GM18520 (cell line): Measurements from ENCODE around the gene SPNS3.

Experiments used
- ATAC-seq: cut with Tn5 transposase; IDR thresholded peaks from one replicate; pipeline ENCODE4 v1.9.1; 2021; ENCODE audit not compliant: unreplicated experiment

Gene SPNS3

DNA sequence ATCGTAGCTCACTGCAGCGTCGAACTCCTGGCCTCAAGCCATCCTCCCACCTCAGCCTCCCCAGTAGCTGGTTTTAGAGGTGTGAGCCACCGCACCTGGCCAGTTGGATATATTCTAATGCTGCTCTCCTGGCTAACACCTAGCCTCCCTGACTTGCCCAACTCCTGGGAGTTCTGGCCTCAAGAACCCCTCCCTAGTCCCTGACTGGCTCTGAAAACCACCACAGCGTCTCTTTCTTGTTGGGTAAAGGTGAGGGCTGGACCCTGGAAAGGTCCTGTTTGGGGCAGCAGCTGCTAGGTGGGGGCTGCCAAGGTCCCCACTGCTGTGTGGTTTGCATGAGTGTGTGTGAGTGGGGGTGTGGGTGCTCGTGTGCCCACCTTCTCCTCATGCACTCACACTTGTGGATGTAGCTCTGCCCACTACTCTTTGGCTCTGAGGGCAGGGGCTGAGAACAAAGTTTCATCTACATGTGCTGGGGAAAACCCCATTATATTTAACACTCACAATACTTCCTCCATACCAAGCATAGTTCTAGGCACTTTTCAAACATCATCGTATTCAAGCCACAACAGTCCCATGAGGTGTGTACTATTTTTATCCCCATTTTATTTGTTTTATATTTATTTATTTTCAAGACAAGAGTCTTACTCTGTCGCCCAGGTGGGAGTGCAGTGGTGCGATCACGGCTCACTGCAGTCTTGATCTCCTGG is 7.1 kb upstream of the SPNS3 start:
- ATAC-seq = no peak

- no peak for ATAC-seq
Measured at GRCh38 chr17:4427505-4427904, 6.2 kb upstream of the SPNS3 start.

GRCh38 chr17:4436381-4436780 is 2.6 kb downstream of the SPNS3 start:
- no peak for ATAC-seq

- no peak for ATAC-seq
Measured at GRCh38 chr17:4436846-4437245, 3.1 kb downstream of the SPNS3 start.

DNA sequence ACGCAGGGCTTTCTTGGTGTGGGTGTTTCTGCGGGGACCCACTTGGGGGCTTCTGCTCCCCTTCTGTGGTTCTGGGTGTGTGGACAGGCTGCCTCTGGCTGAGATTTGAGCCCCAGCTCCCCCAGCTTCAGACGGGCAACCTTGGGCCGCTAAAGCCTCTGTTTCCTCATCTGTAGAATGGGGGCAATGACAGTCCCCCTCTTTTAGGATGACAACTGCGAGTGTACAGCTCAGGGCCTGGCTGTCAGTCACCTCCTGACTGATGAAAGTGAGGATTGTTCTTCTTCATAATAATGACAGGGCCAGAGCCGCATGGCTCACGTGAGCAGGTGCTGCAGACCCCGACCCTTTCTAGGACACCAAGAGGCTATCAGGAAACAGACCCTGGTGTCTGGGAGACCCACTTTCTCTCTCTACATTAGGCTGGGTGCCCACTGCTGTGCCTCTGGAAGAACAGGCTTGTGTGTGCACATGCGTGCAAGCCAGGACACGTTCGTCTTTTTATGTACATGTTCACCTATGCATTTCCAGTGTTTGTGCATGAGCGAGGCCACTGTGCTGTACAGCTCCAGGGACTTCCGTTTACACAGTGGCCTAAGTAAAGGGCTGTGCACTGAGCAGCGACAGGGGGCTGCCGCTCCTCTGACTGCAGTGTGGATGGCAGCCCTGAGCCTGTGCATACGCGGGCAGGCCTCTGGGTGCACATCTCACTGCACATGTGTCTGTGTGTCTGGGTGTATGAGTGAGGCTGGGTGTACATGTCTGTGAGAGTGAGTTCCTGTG is 4.6 kb downstream of the SPNS3 start:
- ATAC-seq = no peak

DNA sequence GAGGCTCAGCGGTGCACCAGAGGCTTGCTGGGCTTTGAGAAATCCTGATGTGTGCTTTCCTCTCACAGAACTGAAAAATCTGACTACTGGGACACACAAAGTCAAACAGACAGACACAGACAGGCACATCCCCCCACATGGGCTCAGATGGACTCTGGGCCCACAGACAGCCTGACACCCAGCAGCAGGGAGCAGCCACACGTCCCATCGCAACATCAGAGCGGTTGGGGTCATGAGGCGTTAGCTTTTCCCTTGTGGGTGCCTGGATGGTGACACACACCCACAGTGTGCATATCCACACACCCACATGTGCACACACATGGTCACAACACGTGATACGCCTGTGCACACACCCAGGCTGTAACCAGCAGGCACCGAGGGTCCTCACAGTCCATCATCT is 6.3 kb downstream of the SPNS3 start:
- ATAC-seq = no peak

- no peak for ATAC-seq
Measured at GRCh38 chr17:4440690-4441686, 7.2 kb downstream of the SPNS3 start.

- ATAC-seq = no peak
Measured at GRCh38 chr17:4442582-4442981, 8.8 kb downstream of the SPNS3 start.

- no peak for ATAC-seq
Measured at GRCh38 chr17:4443476-4443875, 9.7 kb downstream of the SPNS3 start.

- ATAC-seq = no peak
Measured at GRCh38 chr17:4444782-4445473, 11.2 kb downstream of the SPNS3 start.

DNA sequence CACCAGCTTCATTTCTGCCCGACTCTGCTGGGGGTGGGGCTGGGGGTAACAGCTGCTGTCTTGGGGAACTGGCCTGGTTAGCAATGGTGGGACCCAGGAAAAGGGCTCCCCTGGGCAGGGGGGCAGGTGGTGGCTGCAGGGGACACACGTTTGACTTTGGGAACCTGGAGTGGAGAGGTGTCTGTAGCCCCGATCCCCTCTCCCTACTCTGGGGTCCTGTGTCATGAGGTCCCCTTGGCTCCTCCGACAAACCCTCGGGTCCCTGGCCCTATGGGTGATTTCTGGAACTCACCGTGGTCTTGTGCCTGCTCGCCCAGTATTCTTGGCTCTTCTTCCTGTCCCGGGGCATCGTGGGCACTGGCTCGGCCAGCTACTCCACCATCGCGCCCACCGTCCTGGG is 12.0 kb downstream of the SPNS3 start:
- no peak for ATAC-seq

- no peak for ATAC-seq
Measured at GRCh38 chr17:4446326-4447071, 12.8 kb downstream of the SPNS3 start.

DNA sequence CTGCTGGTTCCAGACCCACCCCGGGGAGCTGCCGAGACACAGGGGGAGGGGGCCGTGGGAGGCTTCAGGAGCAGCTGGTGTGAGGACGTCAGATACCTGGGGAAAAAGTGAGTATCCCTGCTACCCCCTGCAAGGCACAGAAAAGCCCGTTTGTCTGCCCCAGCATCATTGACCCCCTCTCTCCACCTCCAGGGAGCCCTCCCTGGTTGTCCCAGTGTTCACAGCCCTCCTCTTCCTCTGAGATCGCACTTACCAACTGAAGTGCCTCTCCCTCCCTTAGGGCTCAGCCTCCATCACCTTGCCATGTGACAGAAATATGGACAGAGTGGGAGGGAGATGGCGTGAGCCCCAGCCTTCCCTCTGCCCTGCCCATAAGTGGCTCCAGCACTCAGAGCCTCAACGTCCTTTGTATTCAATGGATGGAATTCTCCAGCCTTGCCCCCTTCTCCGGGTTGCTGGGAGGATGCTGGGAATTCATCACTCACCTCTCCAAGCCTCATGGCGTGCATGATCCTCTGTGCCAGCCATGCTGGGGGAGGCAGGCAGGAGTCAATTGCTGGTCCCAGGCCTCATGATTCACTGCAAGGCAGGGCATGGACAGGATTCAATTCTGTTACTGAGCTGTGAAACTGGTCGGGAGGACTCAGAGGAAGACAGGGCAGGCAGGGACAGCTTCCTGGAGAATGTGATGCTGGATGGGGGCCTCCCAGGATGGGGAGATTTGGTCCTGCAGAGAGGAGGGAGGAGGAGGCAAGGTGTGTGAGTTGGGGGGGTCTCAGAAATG is 14.6 kb downstream of the SPNS3 start:
- ATAC-seq = no peak

- no peak for ATAC-seq
Measured at GRCh38 chr17:4449736-4450135, 16.0 kb downstream of the SPNS3 start.

GRCh38 chr17:4450710-4451316 is 17.1 kb downstream of the SPNS3 start:
- no peak for ATAC-seq

DNA sequence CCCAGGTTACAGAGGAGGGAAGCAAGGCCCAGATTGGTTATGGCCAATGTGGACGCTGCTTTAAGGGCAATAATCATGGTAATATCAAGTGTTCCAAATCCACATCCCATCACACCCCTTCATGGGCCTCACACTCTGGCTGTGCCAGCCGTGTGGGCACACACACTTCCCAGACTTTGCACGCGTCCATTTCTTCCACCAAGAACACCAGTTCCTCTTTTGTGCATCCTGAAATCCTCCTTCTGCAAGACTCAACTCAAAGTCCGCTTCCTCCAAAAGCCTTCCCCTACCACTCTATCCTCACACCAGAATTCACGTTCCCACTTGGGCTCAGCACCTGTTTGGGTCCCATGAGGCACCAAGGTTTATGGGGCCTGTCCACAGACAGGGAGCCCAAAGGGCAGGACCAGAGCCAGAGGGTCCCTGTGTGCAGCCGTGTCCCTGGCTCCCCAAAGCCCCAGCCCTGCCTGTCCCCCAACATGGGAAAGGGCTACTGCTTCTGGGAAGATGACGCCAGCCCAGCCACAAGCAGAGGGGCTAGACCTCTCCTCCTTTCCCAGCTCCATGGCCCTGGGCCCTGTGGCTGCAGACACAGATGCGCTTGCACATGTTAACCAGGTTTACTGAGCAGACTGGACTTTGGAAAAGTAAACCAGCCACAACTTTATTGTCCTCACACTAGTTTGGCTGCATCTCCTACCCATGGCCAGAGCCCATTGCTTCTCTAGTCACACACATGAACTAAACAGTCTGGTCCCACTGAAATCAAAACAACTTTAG is 20.3 kb downstream of the SPNS3 start:
- no peak for ATAC-seq

DNA sequence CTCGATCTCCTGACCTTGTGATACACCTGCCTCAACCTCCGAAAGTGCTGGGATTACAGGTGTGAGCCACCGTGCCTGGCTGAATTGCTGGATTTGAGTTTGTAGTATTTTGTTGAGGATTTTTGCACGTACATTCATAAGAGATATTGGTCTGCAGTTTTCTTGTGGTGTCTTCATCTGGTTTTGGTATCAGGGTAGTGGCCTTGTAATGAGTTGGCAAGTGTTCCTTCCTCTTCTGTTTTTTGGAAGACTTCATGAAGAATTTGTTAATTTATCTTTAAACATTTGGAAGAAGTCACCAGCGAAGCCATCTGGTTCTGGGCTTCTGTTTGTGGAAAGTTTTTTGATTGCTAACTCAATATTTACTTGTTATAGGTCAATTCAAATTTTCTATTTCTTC is 26.9 kb downstream of the SPNS3 start:
- ATAC-seq = no peak

DNA sequence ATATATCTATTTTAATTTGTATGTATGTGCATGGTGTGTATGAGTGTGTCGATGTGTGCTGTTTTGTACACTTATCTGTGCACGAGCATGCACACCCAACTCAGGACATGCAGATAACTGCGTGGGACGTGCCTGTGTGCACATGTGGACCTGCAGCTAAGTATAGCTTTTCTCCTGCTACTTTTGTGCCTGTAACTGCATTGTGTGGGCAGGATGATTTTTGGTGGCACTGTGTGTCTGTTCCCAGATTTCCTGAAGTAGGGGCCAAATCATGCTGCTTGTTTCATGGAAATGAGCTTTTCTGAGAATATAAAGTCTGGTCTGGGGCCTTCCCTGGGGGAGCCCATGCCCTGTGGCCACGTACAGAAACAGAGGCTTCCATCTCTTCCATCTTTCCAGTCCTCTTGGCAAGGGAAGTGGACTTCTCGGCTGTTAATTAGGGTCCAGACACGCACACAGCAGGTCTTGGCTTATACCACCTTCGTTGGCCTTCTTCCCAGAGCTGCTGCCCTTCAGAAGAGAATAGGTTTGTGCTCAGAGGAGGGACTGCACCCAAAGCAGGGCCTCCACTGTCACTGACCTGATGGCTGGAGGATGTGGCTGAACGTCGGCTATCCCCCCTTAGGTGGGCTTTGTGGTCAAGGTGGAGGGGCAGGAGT is 30.2 kb downstream of the SPNS3 start:
- no peak for ATAC-seq
